Measurements from ENCODE around the gene HSFX4. TPM values are rescaled to one million over a fixed set of nuclear protein-coding genes. Genes with fewer than 3 reads are reported as not detected.
"Not testable (repeated sequence)": the region's sequence is repeated elsewhere in the genome, so short reads cannot be mapped to it uniquely, and the experiment has no call there.

HSFX4 gene
- total and polyA plus RNA-seq, 7 donors, result not detected

DNA sequence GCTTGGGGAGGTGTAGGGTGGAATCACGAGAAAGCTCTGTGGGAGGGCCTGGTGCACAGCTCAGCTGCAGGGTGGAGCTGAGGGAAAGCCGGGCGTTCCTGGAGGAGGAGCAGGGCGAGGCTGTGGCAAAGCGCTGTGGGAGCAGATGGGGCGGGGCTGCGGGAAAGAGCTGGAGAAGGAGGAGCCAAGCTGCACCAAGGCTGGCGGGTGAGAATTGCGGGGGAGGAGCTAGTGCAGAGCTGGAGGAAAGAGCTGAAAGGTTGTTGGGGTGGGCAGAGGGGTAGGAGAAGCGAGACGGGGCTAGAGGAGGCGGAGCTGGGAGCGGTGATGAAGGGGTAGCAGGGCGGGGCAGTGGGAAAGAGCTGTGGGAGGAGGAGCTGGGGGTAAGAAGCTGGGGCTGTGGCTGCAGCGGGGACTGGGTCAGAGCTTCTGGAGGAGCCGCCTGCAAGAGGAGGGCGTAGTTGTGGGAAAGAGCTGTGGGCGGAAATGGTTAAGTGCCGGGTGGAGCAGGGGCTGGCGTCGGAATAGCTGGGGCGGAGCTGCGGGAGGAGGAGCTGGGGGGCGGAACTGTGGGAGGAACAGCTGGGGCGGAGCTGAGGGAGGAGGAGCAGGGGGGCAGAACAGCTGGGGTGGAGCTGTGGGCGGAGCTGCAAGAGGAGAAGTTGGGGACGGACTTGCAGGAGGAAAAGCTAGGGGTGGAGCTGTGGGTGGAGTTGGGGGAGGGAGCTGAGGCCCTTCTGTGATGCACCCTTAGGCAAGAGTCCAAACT lies 10.7 kb downstream of the HSFX4 start:
- H3K4me3 ChIP-seq, result peak overlapping the region; percentile 49 to 78 (median 58)
- TF ChIP-seq EP300 (IDR thresholded peaks at IDR 0.05), result no peak
- TF ChIP-seq CTCF (IDR thresholded peaks at IDR 0.05), result no peak
- TF ChIP-seq POLR2AphosphoS5 (IDR thresholded peaks at IDR 0.05), result peak; percentile 8 to 39 (median 30)
- no peak for TF ChIP-seq POLR2A (IDR thresholded peaks at IDR 0.05)
- H3K9me3 ChIP-seq, result no peaks in the 10 kb centered on the region
- H3K27ac ChIP-seq, result peak overlapping the region; percentile 88 to 93 (median 90)
- DNase-seq, result peak; percentile 99
- H3K36me3 ChIP-seq, result no peaks in the 10 kb centered on the region
- no peaks in the 10 kb centered on the region for H3K27me3 ChIP-seq
- H3K4me1 ChIP-seq, result peaks cover 0 to 7% (median 5%) of the 10 kb centered on the region in 4 donors
- intact Hi-C loops (cut with DNase I), result loop anchor here (10.0 kb wide), 2 partner anchors 395 to 775 kb away; partner anchors contain the start of genes EOLA1 and HSFX3
- WGBS, 2 donors, result 1% methylated on average over 27 of the region's 27 CpGs

- H3K36me3 ChIP-seq, DNase-seq, H3K27me3 ChIP-seq, H3K4me1 ChIP-seq, H3K9me3 ChIP-seq: not testable (repeated sequence)
- intact Hi-C loops (cut with DNase I), result loop anchor here (10.0 kb wide), 2 partner anchors 396 to 774 kb away; partner anchors contain the start of genes EOLA1 and HSFX3
- peak overlapping the region in 1 of 4 donors; percentile 28 for H3K4me3 ChIP-seq
- TF ChIP-seq CTCF (IDR thresholded peaks at IDR 0.05), result peak; percentile 15 to 56 (median 47)
- H3K27ac ChIP-seq, result peak overlapping the region; percentile 43 to 88 (median 56)
- WGBS, 2 donors, result 11 to 23% methylated on average over 10 of the region's 11 CpGs
Observed at GRCh38 chrX:149940674-149941024, 11.3 kb downstream of the HSFX4 start.

- not testable (repeated sequence) for H3K36me3 ChIP-seq, H3K27me3 ChIP-seq, H3K9me3 ChIP-seq, H3K27ac ChIP-seq, DNase-seq, H3K4me3 ChIP-seq, H3K4me1 ChIP-seq
- intact Hi-C loops (cut with DNase I), result loop anchor here (10.0 kb wide), 2 partner anchors 400 to 770 kb away; partner anchors contain the start of genes EOLA1 and HSFX3
- 88 to 91% methylated on average over 11 of the region's 11 CpGs for WGBS, 2 donors
Observed at GRCh38 chrX:149945087-149945670, 15.8 kb downstream of the HSFX4 start.

GRCh38 chrX:149945820-149946219 lies 16.4 kb downstream of the HSFX4 start:
- H3K4me1 ChIP-seq, DNase-seq, H3K4me3 ChIP-seq, H3K36me3 ChIP-seq, H3K27ac ChIP-seq, H3K9me3 ChIP-seq, H3K27me3 ChIP-seq: not testable (repeated sequence)
- intact Hi-C loops (cut with DNase I), result loop anchor here (10.0 kb wide), 2 partner anchors 401 to 769 kb away; partner anchors contain the start of genes EOLA1 and HSFX3
- WGBS, 2 donors, result 94 to 95% methylated on average over 7 to 8 of the region's 9 CpGs

DNA sequence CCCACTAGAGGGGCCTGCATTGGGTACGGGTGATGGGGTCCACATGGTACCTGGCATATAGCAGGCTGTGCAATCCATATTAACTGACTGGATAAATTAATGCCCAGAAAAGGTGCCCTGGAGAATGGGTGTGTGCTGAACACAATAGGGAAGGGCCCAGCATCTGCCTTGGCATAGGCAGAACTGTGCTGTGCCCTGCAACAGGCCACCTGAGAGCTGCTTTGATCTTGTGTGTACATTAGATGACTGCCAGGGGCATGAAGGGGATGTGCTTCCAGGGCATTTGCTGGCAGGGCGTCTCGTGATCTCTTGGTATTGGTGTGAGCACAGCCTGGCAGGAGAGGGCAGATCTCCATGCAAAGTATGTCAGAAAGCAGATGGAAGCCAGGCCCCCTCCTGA lies 17.6 kb downstream of the HSFX4 start:
- WGBS, 2 donors, result no CpG with 5 or more reads among the region's 3 CpGs
- H3K4me3 ChIP-seq, H3K4me1 ChIP-seq, H3K9me3 ChIP-seq, H3K27ac ChIP-seq, H3K36me3 ChIP-seq, H3K27me3 ChIP-seq, DNase-seq: not testable (repeated sequence)
- intact Hi-C loops (cut with DNase I), result loop anchor here (10.0 kb wide), 2 partner anchors 402 to 768 kb away; partner anchors contain the start of genes EOLA1 and HSFX3

GRCh38 chrX:149948016-149948415 lies 18.6 kb downstream of the HSFX4 start:
- Histone ChIP-seq H3K27ac (no peak overlapping the region), H3K36me3 (peaks cover 0 to 6% (median 0%) of the 10 kb centered on the region in 4 donors), H3K9me3 (no peaks in the 10 kb centered on the region), H3K4me1 (peaks cover 0 to 5% (median 2%) of the 10 kb centered on the region in 4 donors), H3K4me3 (no peak overlapping the region), H3K27me3 (no peaks in the 10 kb centered on the region)
- DNase-seq, result no peak
- TF ChIP-seq EP300 (IDR thresholded peaks at IDR 0.05) (no peak), CTCF (IDR thresholded peaks at IDR 0.05) (no peak), POLR2A (IDR thresholded peaks at IDR 0.05) (no peak), POLR2AphosphoS5 (IDR thresholded peaks at IDR 0.05) (no peak)
- intact Hi-C loops (cut with DNase I), result loop anchor here (10.0 kb wide), 2 partner anchors 403 to 767 kb away; partner anchors contain the start of genes EOLA1 and HSFX3
- 58 to 90% methylated on average over 3 of the region's 3 CpGs for whole genome bisulfite sequencing, 2 donors
